Measurements from ENCODE around the gene MAGOH. TPM values are rescaled to one million over a fixed set of nuclear protein-coding genes. Genes with fewer than 3 reads are reported as not detected.

Gene MAGOH
- total RNA-seq, 2 donors from 2014 or later = 21.9 to 22.1 TPM

GRCh38 chr1:53218201-53218600, 20.1 kb downstream of the MAGOH start:
- no peak for DNase-seq (ENCODE audit: low spot score)
- Histone ChIP-seq H3K36me3 (peaks cover 28% of the 10 kb centered on the region), H3K27me3 (no peaks in the 10 kb centered on the region), H3K4me3 (no peak overlapping the region), H3K4me1 (peaks cover 0 to 15% of the 10 kb centered on the region in 2 donors), H3K27ac (no peak overlapping the region), H3K9me3 (no peaks in the 10 kb centered on the region)
- no peak for TF ChIP-seq CTCF (IDR thresholded peaks at IDR 0.05)

- Histone ChIP-seq H3K36me3 (peaks cover 65% of the 10 kb centered on the region), H3K27ac (no peak overlapping the region), H3K9me3 (no peaks in the 10 kb centered on the region), H3K4me3 (no peak overlapping the region), H3K4me1 (peaks cover 0 to 3% of the 10 kb centered on the region in 2 donors), H3K27me3 (no peaks in the 10 kb centered on the region)
- no peak for TF ChIP-seq CTCF (IDR thresholded peaks at IDR 0.05)
- DNase-seq (ENCODE audit: low spot score) = no peak
These were observed 23.9 kb downstream of the MAGOH start for GRCh38 chr1:53214376-53214940.

- no peaks in the 10 kb centered on the region for H3K27me3 ChIP-seq
- no peak overlapping the region for H3K4me3 ChIP-seq
- TF ChIP-seq CTCF (IDR thresholded peaks at IDR 0.05) = no peak
- H3K4me1 ChIP-seq = peaks cover 0 to 10% of the 10 kb centered on the region in 2 donors
- no peaks in the 10 kb centered on the region for H3K9me3 ChIP-seq
- no peak overlapping the region for H3K27ac ChIP-seq
- peaks cover 73% of the 10 kb centered on the region for H3K36me3 ChIP-seq
- no peak for DNase-seq (ENCODE audit: low spot score)
These were observed 27.4 kb downstream of the MAGOH start for GRCh38 chr1:53210954-53211353.

GRCh38 chr1:53210352-53210751, 28.0 kb downstream of the MAGOH start:
- no peak for TF ChIP-seq CTCF (IDR thresholded peaks at IDR 0.05)
- H3K9me3 ChIP-seq = no peaks in the 10 kb centered on the region
- H3K27ac ChIP-seq = no peak overlapping the region
- DNase-seq (ENCODE audit: low spot score) = no peak
- H3K4me3 ChIP-seq = no peak overlapping the region
- no peaks in the 10 kb centered on the region for H3K27me3 ChIP-seq
- peaks cover 73% of the 10 kb centered on the region for H3K36me3 ChIP-seq
- H3K4me1 ChIP-seq = peaks cover 0 to 10% of the 10 kb centered on the region in 2 donors

- H3K27me3 ChIP-seq = no peaks in the 10 kb centered on the region
- no peak overlapping the region for H3K27ac ChIP-seq
- no peak overlapping the region for H3K4me3 ChIP-seq
- TF ChIP-seq CTCF (IDR thresholded peaks at IDR 0.05) = no peak
- DNase-seq (ENCODE audit: low spot score) = no peak
- peaks cover 0 to 10% of the 10 kb centered on the region in 2 donors for H3K4me1 ChIP-seq
- H3K36me3 ChIP-seq = peaks cover 75% of the 10 kb centered on the region
- no peaks in the 10 kb centered on the region for H3K9me3 ChIP-seq
These were observed 30.6 kb downstream of the MAGOH start for GRCh38 chr1:53207726-53208125.

All from right atrium auricular region (tissue), 2 donors.